Upper lobe of right lung (tissue), 1 donor: ENCODE results near the gene LILRB2. TPM values are rescaled to one million over a fixed set of nuclear protein-coding genes. Genes with fewer than 3 reads are reported as not detected.

Experiments used
- ATAC-seq: fragments of 200-7000 bp; cut with Tn5 transposase; one replicate; pipeline ENCODE4 v1.9.1; 2020; ENCODE audit warnings: mild to moderate bottlenecking, moderate library complexity
- DNase-seq: peaks from one replicate; pipeline ENCODE4 v3.0.0-alpha.2; 2020
- H3K27ac ChIP-seq: fragments of 200-600 bp; one replicate; pipeline ENCODE4 v1.8.0; 2022
- H3K27me3 ChIP-seq: fragments of 200-600 bp; one replicate; pipeline ENCODE4 v1.8.0; 2022; ENCODE audit warnings: mild to moderate bottlenecking
- H3K36me3 ChIP-seq: fragments of 200-600 bp; one replicate; pipeline ENCODE4 v1.8.0; 2022
- H3K4me1 ChIP-seq: fragments of 200-600 bp; one replicate; pipeline ENCODE4 v1.8.0; 2022
- H3K4me3 ChIP-seq: fragments of 200-600 bp; one replicate; pipeline ENCODE4 v1.8.0; 2022; ENCODE audit warnings: mild to moderate bottlenecking
- H3K9me3 ChIP-seq: fragments of 200-600 bp; one replicate; pipeline ENCODE4 v1.8.0; 2022
- CTCF ChIP-seq: fragments of 200-600 bp; IDR thresholded peaks from one replicate; pipeline ENCODE4 v1.8.0; 2022; ENCODE audit warnings: antibody characterized with exemption
- intact Hi-C: fragments of 100-400 bp; cut with DNase I; formaldehyde crosslinking; loops from one replicate; pipeline ENCODE4 v1.11.0; 2022
- total RNA-seq: library from RNA; stranded (reverse); fragmentation: NEBNext Ultra II Directional; extraction: Animal tissue kit (Norgen Biotek cat#: 25700); gene quantifications from one replicate; pipeline ENCODE4 v1.2.1, GENCODE V29; 2021
- donor health status: DM: no; HTN: yes; CAD: no; lungs with severe emphysema.

The LILRB2 gene
- total RNA-seq, 1 donor from 2014 or later, result 18.8 TPM

DNA sequence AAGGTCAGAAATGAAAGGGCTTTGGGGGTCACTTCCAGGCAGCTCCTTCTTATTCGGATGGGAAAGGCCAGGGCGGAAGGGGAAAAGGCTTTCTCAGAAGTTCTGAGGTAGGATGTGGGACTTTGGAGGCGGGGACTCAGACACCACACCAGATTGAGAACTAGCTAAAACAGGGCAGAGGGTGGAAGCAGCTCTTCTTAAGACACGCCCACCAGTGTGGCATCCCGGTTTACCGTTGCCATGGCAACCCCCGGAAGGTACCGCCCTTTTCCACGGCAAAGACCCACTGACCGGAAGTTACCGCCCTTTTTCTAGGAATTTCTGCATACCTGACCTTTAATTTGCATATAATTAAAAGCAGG, 35.8 kb upstream of the LILRB2 start:
- DNase-seq, result peak; percentile 85
- no peak for TF ChIP-seq CTCF
- H3K9me3 ChIP-seq, result no peaks in the 10 kb centered on the region
- no peaks in the 10 kb centered on the region for H3K36me3 ChIP-seq
- H3K4me1 ChIP-seq, result no peaks in the 10 kb centered on the region
- peaks cover 8% of the 10 kb centered on the region for H3K27me3 ChIP-seq
- intact Hi-C loops, result no loop called here
- peak; percentile 82 for ATAC-seq
- peak overlapping the region; percentile 63 for H3K27ac ChIP-seq
- peak overlapping the region; percentile 19 for H3K4me3 ChIP-seq

DNA sequence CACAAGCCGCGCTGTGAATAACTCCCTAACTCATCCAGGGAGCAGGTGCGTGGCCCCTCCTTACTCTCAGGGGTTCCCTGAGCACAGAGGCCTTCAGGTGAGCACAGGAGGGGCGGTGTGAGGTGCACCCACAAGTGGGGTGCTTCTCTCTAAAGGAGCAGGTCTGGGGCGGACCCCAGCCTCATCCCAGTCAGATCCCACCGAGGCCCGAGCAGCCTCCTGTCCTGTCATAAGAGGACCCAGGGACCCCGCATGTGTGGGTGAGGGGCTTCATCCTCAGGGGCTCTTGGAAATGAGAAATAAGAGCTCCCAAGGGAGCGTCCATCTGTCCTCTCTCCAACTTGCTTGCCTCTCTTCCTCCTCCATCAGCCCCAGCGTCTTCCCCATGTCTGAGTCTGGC, 35.0 kb upstream of the LILRB2 start:
- H3K36me3 ChIP-seq, result no peaks in the 10 kb centered on the region
- TF ChIP-seq CTCF, result no peak
- H3K27ac ChIP-seq, result no peak overlapping the region
- DNase-seq (no peak), ATAC-seq (no peak)
- H3K4me3 ChIP-seq, result no peak overlapping the region
- intact Hi-C loops, result no loop called here
- H3K4me1 ChIP-seq, result no peaks in the 10 kb centered on the region
- peaks cover 8% of the 10 kb centered on the region for H3K27me3 ChIP-seq
- no peaks in the 10 kb centered on the region for H3K9me3 ChIP-seq

DNA sequence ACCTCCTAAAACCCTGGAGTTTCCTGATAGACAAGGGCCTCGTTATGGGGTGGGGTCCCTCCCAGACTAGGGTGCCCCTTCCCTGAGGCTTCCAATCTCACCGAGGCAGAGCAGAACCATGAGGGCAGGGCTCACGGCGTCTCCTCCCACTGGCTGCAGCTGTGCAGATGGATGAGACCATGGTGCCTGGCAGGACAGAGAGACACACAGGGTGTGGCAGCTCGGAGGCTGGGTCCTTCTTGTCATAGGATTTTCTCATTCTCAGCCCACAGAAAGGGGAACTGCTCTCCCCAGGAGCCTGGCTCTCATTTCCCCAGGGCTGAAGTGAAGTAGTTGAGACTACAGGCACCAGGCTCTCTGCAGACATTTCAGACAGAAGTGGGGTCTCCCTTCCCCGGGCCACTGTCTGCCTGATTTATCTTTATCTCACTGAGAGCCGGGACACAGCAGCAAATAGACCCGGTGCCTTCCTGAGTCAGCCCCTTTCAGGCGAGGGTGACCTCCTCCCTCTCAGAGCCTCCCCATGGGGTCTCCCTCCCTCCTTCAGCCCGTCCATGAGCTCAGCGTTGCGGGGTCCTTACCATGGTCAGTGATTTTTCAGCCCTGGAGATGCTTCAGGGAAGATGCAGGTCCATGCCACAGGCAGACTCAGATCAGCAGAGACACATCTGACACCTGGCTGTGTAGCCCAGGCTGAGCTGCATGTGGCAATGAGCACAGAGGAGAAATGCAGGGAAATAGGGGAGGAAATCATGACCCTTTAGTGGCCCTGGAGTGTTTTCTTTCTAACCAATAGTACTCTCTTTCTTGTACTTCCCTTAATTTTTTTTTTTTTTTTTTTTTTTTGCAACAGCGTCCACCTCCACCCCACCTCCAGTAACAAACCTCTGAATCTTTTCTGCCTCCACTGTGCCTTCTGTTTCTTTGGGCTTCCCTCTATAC, 31.8 kb upstream of the LILRB2 start, which contains the start of gene LILRA5:
LILRA5 (minus strand) TSS at position 731 of the 942 bp plus-strand sequence; CDS start at position 584, 147 bp downstream.
- TF ChIP-seq CTCF, result no peak
- no peaks in the 10 kb centered on the region for H3K9me3 ChIP-seq
- intact Hi-C loops, result no loop called here
- no peak within 1 kb of the TSS for H3K4me3 ChIP-seq
- DNase-seq (no peak), ATAC-seq (peak; percentile 87)
- H3K36me3 ChIP-seq, result no peaks in the 10 kb centered on the region
- H3K27me3 ChIP-seq, result peaks cover 8% of the 10 kb centered on the region
- no peaks in the 10 kb centered on the region for H3K4me1 ChIP-seq
- H3K27ac ChIP-seq, result peak within 1 kb of the TSS; percentile 30

DNA sequence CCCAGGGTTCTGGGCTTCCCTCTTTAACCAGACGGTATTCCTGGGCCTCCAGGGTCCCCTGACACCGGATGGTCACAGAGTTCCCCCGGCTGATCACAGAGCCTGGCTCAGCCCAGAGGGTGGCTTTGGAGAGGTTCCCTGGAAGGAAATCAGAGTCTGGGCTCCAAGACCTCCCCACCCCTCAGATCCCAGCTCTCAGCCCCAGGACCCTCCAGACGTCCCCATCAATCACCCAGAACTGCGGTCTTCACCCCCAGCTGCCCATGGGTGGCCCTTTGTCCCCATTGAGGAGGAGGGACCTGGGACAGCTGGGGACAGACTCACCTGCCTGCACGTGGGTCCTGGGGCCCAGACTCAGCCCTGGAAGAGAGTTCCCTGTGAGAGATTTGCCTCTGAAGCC, 31.1 kb upstream of the LILRB2 start:
- H3K4me1 ChIP-seq, result no peaks in the 10 kb centered on the region
- no peak for ATAC-seq
- no peak overlapping the region for H3K4me3 ChIP-seq
- no peak for TF ChIP-seq CTCF
- peaks cover 8% of the 10 kb centered on the region for H3K27me3 ChIP-seq
- no peak for DNase-seq
- H3K36me3 ChIP-seq, result no peaks in the 10 kb centered on the region
- no peaks in the 10 kb centered on the region for H3K9me3 ChIP-seq
- intact Hi-C loops, result no loop called here
- no peak overlapping the region for H3K27ac ChIP-seq

GRCh38 chr19:54311486-54311885, 30.6 kb upstream of the LILRB2 start:
- no peak overlapping the region for H3K4me3 ChIP-seq

More at GRCh38 chr19:54311486-54311885, 30.6 kb upstream of the LILRB2 start:
- intact Hi-C loops, result no loop called here
- H3K9me3 ChIP-seq, result no peaks in the 10 kb centered on the region
- no peaks in the 10 kb centered on the region for H3K4me1 ChIP-seq
- no peak overlapping the region for H3K27ac ChIP-seq
- peaks cover 9% of the 10 kb centered on the region for H3K27me3 ChIP-seq
- ATAC-seq, result no peak
- no peaks in the 10 kb centered on the region for H3K36me3 ChIP-seq
- DNase-seq, result no peak
- TF ChIP-seq CTCF, result no peak
